Effector memory CD8-positive, alpha-beta T cell (primary cell): ENCODE data around the gene ANKMY1.

Experiments used
- ATAC-seq: fragments of 150-1000 bp; cut with Tn5 transposase; replicated peaks from 2 replicates; pipeline ENCODE4 v1.10.0; 2021; ENCODE audit warnings: mild to moderate bottlenecking, moderate library complexity
- DNase-seq, 3 experiments: peaks; one replicate each; pipeline ENCODE4 v3.0.0; 2021
- H3K27ac Mint-ChIP-seq, 2 donors: one replicate each; pipeline ENCODE4 v1.8.0; 2022; ENCODE audit warnings: mild to moderate bottlenecking in 2 of 2, mixed read lengths in 2 of 2, moderate library complexity in 2 of 2
- H3K27me3 Mint-ChIP-seq, 2 donors: one replicate each; pipeline ENCODE4 v1.8.0; 2022; ENCODE audit warnings: mixed read lengths in 2 of 2
- H3K36me3 Mint-ChIP-seq: one replicate; pipeline ENCODE4 v1.8.0; 2022; ENCODE audit warnings: mild to moderate bottlenecking, moderate library complexity, mixed read lengths; ENCODE audit not compliant: insufficient read depth
- H3K4me1 Mint-ChIP-seq, 2 donors: one replicate each; pipeline ENCODE4 v1.8.0; 2022; ENCODE audit warnings: low read depth in 2 of 2, mixed read lengths in 2 of 2
- H3K4me3 Mint-ChIP-seq, 2 donors: one replicate each; pipeline ENCODE4 v1.8.0; 2022; ENCODE audit warnings: mild to moderate bottlenecking in 2 of 2, mixed read lengths in 2 of 2, moderate library complexity in 2 of 2
- H3K9me3 Mint-ChIP-seq, 2 donors: one replicate each; pipeline ENCODE4 v1.8.0; 2022; ENCODE audit warnings: mixed read lengths in 2 of 2

Gene ANKMY1

DNA sequence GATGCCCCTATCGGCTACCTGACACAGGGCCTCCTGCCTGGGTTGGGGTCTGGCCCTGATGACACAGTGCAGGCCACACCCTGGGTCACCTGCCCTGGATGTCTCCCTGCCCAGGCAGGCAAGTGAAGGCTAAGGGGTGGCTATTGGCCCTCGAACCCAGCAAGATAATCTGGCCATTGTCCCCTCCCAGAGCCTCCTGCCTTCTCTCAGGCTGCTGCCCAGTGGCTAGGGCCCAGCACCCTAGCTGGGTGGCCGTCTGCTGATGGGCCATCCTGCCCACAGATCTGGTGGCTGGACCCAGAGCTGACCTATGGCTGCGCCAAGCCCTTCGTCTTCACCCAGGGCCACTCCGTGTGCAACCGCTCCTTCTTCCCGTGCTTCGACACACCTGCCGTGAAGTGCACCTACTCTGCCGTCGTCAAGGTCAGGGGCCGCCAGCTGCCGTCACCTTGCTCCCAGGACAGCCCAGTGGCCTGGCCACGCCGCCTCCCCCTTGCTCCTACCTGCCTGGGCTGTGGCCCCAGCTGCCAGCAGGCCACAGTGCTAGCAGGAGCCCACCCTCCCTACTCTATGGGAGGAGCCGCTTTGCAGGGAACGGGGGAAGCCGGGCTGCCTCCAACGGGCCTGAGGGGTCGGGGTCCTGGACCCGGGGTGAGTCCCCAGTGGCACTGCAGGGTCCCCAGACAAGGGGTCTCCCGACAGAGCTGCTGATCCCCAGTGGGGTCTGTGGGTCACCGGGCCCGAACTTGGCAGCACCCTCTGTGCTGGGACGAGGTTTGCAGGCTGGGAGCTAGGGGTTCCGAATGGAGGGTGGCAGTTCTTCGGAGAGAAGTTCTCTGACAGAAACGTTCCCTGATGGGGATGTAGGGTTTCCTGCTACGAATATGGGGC, 14.6 kb upstream of the ANKMY1 start:
- no peaks in the 10 kb centered on the region for H3K27me3 Mint-ChIP-seq
- H3K4me3 Mint-ChIP-seq, result peak overlapping the region in 1 of 2 donors; percentile 86
- H3K36me3 Mint-ChIP-seq, result peaks cover 16% of the 10 kb centered on the region
- DNase-seq (no peak), ATAC-seq (no peak)
- H3K9me3 Mint-ChIP-seq, result no peaks in the 10 kb centered on the region
- peaks cover 32 to 35% of the 10 kb centered on the region in 2 donors for H3K4me1 Mint-ChIP-seq
- peak overlapping the region; percentile 25 to 41 for H3K27ac Mint-ChIP-seq

DNA sequence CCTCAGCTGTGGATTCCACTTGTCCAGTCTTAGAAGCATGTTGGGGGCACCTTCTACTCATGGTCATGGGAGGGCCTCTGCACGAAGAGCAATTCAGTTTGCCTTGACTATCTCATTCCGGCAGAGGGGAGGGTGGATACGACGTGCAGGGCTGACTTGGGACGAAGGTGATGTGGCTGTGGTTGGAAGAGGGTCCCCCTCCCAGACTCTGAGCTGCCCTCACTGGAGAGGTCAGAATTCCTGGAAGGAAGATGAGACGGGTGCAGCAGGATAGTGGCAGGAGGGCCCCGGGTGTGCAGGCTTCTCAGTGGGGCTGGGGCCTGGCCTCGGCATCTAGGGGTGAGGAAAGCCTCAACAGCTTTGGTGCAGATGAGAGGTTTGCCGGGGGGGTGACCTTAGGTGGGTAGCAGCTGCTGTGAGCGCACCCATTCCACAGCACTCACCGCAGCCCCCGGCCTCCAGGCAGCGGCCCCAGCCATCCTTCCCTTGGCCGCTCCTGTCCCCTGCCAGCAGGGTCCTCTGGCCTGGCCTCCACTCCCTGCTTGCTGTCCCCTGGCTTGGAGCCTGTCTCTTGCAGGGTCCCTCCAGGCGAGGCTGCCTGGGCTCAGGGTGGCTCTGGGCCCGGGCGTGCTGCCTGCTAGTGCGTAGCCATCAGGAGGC, 13.7 kb upstream of the ANKMY1 start:
- Mint-ChIP-seq H3K4me3 (peak overlapping the region; percentile 85 to 86), H3K27me3 (no peaks in the 10 kb centered on the region), H3K4me1 (peaks cover 40% of the 10 kb centered on the region in 2 donors), H3K27ac (peak overlapping the region; percentile 25 to 92), H3K9me3 (no peaks in the 10 kb centered on the region), H3K36me3 (peaks cover 20% of the 10 kb centered on the region)
- ATAC-seq, result no peak
- no peak for DNase-seq

DNA sequence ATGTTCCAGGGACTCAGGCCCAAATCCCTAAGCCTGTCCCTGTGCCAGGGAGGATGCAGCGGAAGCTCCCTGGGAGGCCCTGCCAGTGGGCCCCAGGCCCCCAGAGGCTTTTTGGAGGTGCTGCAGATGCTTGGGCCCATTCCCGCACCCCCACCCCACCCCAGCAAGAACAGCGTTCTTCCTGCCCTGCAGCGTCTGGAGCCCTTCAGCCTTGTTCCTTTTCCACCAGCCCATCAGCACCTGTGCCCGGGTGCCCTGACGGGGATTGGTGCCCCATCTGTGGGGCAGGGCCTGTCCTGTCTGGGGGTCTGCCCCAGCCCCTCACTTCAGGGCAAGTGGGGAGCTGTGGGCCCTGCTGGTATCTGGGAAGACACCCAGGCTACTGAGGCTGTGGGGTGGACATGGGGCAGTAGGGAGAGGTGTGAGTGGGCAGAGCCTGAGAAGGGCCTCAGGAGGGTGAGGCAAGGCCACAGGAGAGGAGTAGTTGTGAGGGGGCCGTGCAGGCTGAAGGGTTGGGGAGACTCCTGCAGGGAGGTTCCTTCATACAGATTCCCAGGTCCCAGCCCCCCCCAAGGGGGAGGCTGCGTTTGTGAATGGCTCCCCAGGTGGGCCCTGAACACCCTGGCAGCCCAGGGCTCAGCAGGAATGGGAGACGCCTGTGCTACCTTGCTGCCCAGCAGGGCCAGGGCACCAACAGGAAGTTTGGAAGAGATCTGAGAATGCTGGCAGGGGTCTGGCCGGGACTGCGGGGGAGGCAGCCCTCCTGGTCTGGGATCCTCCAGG, 12.9 kb upstream of the ANKMY1 start:
- ATAC-seq (no peak), DNase-seq (no peak)

DNA sequence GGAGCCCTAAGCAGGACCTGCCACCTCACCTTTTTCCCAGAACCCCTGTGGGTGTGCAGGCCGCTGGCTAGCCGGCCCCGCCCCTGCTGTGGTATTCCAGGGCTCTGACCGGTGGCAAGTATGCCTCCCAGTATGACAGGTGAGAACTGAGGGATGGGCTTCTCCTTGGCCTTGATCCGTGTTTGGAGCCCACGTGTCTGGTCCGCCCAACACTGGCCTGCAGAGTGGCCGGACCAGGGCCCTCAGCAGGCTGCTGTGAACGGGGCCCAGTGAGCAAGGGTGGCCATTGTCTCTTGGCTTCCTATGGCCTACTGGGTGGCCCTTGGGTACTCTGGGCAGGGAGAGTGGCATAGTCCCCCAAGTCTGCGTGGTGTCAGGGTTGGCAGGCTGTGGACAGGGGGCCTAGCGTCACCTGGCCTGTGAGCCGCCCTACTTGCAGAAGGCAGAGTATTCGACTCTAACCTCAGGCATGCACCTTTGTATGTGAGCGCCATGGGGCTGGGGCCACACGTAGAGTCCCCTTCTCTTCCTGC, 12.3 kb upstream of the ANKMY1 start:
- Mint-ChIP-seq H3K27ac (peak overlapping the region; percentile 73 to 92), H3K4me3 (peak overlapping the region; percentile 85 to 86), H3K9me3 (no peaks in the 10 kb centered on the region), H3K27me3 (no peaks in the 10 kb centered on the region), H3K36me3 (peaks cover 34% of the 10 kb centered on the region), H3K4me1 (peaks cover 50 to 51% of the 10 kb centered on the region in 2 donors)
- no peak for ATAC-seq
- DNase-seq, result no peak

More for the DNA sequence above, 12.9 kb upstream of the ANKMY1 start:
- Mint-ChIP-seq H3K4me1 (peaks cover 44% of the 10 kb centered on the region in 2 donors), H3K27ac (peak overlapping the region; percentile 73 to 92), H3K9me3 (no peaks in the 10 kb centered on the region), H3K27me3 (no peaks in the 10 kb centered on the region), H3K4me3 (peak overlapping the region; percentile 85 to 86), H3K36me3 (peaks cover 28% of the 10 kb centered on the region)

DNA sequence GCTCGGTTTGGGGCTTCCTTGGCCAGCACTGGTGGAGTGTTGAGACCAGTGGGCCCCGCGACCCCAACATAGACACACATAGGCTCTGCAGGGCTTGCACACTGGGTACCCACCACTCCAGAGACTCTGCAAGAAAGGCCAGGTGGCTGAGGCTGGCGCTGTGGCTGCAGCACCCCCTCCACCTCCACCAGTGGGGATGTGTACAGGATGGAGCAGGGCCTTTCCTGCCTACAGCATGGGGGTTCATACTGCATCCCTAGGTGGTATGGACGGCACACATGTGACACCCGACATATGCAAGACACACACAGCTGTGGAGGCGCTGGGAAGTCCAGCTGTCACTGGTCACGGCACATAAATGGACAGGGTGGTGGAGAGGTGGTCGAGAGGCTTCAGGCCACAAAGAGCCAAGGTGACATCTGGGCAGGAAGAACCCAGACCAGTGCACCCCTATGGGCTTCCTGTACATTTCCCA, 11.8 kb upstream of the ANKMY1 start:
- no peaks in the 10 kb centered on the region for H3K27me3 Mint-ChIP-seq
- no peaks in the 10 kb centered on the region for H3K9me3 Mint-ChIP-seq
- peak overlapping the region; percentile 85 to 86 for H3K4me3 Mint-ChIP-seq
- no peak for ATAC-seq
- H3K36me3 Mint-ChIP-seq, result peaks cover 39% of the 10 kb centered on the region
- H3K4me1 Mint-ChIP-seq, result peaks cover 55 to 56% of the 10 kb centered on the region in 2 donors
- DNase-seq, result no peak
- H3K27ac Mint-ChIP-seq, result peak overlapping the region; percentile 72 to 92

DNA sequence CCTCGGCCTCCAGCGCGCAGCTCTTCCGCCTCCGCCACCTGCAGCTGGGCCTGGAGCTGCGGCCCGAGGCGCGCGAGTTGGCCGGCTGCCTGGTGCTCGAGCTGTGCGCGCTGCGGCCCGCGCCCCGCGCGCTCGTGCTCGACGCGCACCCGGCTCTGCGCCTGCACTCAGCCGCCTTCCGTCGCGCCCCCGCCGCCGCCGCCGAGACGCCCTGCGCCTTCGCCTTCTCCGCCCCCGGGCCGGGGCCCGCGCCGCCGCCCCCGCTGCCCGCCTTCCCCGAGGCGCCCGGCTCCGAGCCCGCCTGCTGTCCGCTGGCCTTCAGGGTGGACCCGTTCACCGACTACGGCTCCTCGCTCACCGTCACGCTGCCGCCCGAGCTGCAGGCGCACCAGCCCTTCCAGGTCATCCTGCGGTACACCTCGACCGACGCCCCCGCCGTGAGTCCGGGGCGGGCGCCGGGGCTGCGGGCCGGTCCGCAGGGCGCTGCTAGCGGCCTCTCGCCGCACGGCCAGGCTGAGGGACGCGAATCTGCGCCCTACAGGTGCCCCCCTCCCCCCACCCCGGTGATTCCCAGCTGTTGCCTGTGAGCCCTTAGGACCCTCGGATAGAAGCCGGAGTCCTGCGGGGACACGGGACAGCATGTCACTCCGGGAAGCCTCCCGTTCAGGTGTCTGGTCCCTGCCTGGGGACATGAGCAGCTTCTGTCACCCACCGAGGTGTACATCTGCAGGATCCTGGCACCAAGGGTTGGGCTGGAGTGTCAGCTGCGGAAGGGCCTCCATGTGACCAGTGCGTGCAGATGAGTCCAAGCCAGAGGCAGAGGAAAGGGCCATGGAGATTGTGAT, 11.1 kb upstream of the ANKMY1 start:
- DNase-seq, result peak; percentile 55 to 68 (median 59)
- Mint-ChIP-seq H3K27me3 (no peaks in the 10 kb centered on the region), H3K36me3 (peaks cover 41% of the 10 kb centered on the region), H3K4me1 (peaks cover 59 to 62% of the 10 kb centered on the region in 2 donors), H3K4me3 (peak overlapping the region; percentile 85 to 86), H3K27ac (peak overlapping the region; percentile 72 to 92), H3K9me3 (no peaks in the 10 kb centered on the region)
- ATAC-seq, result peak; percentile 16

DNA sequence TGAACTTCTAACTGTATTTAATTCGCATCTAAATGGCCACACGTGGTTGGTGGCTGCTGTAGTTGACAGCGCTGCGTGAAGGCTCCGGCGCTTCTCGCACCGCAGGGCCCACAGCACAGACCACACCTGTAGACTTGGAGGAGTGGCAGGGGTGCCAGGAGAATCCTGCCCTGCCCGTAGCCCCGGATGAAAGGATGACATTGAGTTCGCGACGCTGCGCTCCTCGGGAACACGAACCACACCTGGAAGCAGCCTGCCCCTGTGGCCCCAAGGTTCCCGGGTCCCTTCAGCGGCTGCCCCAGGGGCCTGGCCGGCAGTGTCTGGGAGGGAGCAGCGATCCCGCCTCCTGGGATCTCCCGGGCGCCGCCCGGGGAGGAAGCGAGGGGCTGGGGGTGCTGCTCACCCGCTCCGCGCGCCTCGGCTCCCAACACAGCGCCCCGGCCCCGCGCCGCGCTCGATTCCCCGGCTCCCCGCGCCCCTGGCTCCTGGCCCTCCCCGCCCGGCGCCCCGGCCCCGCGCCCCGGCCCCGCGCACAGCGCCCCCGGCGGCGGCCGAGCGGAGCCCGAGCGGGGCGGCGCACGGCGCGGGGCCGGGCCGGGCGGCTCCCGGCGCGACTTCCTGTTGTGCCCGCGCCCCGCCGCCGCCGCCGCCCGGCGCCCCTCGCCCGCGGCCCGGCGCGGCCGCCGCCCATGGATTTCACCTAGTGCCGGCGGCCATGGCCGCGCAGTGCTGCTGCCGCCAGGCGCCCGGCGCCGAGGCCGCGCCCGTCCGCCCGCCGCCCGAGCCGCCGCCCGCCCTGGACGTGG, 10.3 kb upstream of the ANKMY1 start, which contains the start of gene RNPEPL1:
TSS of gene RNPEPL1 (plus strand) at position 613 of the 806 bp plus-strand sequence. CDS start at position 716, 103 bp downstream.
- peak within 1 kb of the TSS; percentile 86 to 97 for H3K4me3 Mint-ChIP-seq
- no peaks in the 10 kb centered on the region for H3K27me3 Mint-ChIP-seq
- peak within 1 kb of the TSS; percentile 97 to 99 for H3K27ac Mint-ChIP-seq
- no peaks in the 10 kb centered on the region for H3K9me3 Mint-ChIP-seq
- DNase-seq (peak; percentile 45 to 54 (median 50)), ATAC-seq (peak; percentile 26)
- H3K36me3 Mint-ChIP-seq, result peaks cover 41% of the 10 kb centered on the region
- peaks cover 63 to 66% of the 10 kb centered on the region in 2 donors for H3K4me1 Mint-ChIP-seq

DNA sequence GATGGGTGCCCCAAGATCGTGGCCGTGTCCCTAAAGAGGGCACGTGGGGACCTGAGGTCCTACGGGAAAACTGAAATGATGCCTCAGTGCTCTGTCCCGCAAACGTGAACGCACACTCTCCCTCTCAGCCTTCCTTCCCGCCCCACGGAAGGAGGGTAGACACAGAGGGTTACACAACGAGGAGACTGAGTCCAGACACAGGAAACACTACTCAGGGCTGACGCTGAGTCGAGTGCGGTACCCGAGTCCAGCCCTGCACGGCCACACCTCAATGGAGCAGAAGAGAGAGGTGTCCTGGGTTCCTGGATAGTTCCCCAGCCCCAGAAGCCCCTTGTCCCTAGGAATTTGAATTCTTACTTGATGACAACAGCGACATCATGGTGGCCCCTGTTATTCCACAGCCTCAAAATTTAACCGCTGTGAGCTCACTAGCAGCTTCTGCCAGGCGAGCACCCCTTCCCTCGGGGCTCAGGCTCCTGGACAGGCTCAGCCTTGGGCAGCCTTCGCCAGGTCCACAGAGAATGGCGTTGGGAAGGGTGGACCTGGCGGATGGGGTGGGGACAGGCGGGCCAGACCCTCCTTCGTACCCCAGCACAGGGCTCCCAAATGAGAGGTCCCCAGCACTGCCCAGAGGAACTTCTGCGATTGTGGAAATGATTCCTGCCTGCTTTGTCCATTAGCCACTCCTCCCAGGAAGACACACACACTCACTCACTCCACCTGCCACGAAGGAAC, 9.5 kb upstream of the ANKMY1 start:
- ATAC-seq (no peak), DNase-seq (peak in 2 of 3 experiments; percentile 29 to 41)

DNA sequence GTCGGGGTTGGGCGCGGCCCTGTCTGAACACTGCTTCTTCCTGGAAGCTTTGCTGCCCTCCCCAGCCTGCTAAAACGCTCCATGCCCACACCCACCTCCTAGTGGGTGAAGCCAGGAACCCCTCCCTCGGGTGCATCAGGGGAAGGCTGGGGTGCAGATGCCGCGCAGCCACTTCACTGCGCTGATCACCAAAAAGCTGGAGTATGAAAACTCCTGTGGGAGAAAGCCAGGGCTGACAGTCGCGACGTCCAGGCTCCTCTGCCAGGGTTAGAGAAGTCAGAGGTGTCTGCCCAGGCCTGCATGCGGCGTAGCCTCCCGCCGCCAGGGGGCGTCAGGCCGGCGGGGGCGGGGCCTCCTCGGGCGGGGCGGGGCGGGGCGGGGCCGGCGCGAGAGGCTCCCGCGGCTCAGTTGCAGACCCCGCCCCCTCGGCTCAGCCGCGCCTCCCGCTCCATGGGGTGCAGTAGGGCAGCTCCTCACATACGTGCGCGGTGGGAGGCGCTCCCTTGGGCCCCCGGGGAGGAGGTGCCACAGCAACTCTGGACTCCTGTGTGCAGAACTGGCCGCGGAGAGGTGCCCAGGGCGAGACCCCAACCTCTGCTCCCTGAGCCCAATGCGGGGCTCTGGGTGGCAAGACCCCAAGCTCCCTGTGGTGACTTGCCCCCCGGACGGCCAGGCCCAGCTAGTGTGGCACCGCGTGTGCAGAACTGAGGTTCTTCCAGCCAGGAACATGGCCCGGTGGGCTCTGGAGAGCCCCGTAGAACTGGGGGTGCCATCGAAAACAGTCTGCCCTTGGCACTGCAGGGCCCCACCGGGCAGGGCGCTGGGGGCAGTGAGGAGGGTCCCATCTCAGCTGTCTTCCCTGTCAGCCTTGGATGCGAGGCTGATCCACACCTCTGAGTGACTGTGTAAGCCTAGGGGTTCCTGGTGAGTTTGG, 8.7 kb upstream of the ANKMY1 start:
- H3K27ac Mint-ChIP-seq, result peak overlapping the region; percentile 97 to 99
- ATAC-seq, result peak; percentile 54

More for the DNA sequence above, 9.5 kb upstream of the ANKMY1 start:
- H3K4me3 Mint-ChIP-seq, result peak overlapping the region; percentile 86 to 97
- no peaks in the 10 kb centered on the region for H3K27me3 Mint-ChIP-seq
- H3K9me3 Mint-ChIP-seq, result no peaks in the 10 kb centered on the region
- peaks cover 66 to 68% of the 10 kb centered on the region in 2 donors for H3K4me1 Mint-ChIP-seq
- H3K36me3 Mint-ChIP-seq, result peaks cover 41% of the 10 kb centered on the region
- peak overlapping the region; percentile 97 to 99 for H3K27ac Mint-ChIP-seq

More for the DNA sequence above, 8.7 kb upstream of the ANKMY1 start:
- H3K4me1 Mint-ChIP-seq, result peaks cover 66 to 69% of the 10 kb centered on the region in 2 donors
- H3K4me3 Mint-ChIP-seq, result peak overlapping the region; percentile 86 to 97
- peak; percentile 91 to 95 (median 94) for DNase-seq
- no peaks in the 10 kb centered on the region for H3K27me3 Mint-ChIP-seq
- H3K9me3 Mint-ChIP-seq, result no peaks in the 10 kb centered on the region
- peaks cover 46% of the 10 kb centered on the region for H3K36me3 Mint-ChIP-seq
